ENCODE data around the gene CLIC5.

CLIC5 gene

DNA sequence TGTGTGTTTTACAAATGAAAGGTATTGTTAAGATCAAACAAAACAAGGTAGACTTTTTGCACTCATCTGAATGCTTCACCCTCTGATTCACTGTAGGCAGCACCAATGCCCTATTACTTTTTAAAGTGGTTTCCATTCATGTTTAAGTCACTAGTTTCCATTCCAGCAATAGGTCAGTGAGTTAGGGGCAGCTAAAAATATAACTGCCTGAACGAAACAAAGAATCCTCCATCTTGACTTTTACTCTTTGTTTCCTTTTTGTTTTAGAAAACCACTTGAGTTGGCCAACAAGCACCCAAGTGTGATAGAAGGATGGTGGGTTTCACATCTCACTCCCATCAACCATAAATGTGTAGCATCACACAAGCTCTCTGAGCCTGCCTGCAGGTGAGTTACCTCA lies 25.5 kb downstream of the CLIC5 start:
- no peak for DNase-seq

DNA sequence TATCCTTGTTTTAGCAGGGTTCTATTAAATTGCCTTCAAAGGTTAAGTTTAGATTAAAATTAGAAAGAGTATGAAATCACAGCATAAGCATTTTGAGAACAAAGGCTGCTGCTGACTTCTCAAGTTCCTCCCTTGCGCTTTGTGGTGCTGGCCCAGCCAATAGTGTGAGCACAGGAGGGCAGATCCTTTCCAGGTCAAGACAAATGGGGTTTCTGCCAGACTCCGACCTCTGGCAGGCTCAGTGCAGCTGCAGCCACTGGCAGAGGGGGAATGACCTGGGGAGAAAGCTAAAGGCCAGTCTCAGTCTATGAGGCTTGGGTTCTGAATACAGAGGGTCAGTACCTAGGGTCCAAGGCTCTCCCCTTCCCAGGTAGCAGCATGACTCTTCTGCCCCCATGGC lies 27.0 kb downstream of the CLIC5 start:
- no peak for DNase-seq

DNA sequence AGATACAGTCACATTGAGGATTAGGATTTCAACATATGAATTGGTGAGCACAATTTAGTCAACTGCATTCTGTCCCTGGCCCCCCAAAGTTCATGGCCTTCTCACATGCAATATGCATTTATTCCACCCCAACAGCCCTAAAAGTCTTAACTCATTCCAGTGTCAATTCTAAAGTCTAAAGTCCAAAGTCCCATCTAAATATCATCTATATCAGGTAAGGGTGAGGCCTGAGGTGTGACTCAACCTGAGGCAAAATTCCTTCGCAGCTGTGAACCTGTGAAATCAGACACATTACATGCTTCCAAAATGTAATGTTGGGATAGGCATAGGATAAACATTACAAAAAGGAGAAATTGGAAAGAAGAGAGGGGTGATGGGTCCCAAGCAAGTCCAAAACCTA lies 27.8 kb downstream of the CLIC5 start:
- DNase-seq = no peak

DNA sequence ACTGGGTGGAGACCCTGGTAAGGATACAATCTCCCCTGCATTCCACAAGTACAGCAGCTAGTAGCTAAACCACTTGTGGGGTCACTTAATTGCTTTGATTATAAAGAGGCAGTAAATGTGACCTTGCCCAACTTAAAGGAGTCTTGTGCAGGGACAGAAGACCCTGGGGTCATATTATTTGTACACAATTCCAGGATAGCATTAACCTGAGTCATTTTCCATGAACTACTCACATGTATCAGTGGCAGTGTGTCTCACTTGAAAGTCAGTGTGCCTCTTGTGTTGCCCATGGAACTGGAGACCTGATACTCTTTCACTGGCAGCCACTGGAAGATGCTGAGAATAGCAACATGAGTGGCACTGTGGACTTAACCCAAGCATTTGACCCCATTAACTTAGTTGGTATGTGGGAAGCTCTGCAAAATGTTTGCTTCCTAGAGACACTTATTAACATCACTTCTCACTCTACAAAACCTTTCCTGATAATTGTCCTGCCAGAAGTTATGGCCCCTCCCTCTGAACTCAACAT lies 28.9 kb downstream of the CLIC5 start:
- DNase-seq = no peak

DNA sequence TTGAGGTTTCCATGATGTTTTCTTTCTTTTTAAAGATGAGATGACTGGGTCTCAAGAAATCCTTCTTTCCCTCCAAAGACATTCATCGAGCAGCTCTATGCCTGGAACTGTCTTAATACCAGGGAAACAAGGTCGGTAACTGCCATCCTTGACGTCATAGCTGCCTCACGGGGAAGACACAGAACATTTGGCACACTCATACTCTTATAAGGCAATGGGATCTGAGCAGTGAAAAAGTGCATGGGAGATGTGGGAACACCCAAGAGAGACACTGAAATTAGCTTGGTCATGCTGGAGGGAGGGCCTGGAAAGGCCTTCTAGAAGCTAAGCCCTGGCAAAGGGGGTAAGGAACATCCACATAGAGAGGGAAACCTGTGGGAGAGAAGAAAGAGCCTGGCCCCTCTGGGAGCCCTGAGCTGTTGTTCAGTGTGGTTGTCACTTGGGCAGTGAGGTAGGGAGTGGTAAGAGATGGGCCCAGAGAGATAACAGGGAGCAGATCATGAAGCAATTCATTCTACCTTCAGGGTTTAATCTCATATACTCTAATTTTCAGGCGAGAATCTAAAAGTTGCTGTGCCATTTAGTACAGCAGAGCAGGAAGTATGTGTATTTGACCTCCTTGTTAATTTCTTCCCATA lies 30.8 kb downstream of the CLIC5 start:
- DNase-seq = no peak

DNA sequence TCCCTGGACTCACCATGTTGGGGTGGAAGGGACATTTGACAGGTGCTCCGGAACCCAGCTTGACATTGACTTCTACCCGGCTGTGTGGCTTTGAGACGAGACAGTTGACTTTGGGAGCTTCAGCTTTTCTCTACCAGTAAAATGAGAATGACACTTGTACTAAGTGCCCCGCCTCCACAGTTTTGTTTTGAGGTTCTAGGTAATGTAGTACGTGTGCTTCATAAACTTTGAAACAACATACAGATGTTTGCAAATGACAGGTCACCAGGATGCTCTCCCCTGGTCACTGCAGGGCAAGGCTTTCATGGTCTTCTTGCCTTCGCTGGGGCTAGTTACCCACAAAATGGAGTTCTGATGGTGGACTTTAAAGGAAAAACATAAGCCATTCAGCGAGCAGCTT lies 31.3 kb downstream of the CLIC5 start:
- no peak for DNase-seq

DNA sequence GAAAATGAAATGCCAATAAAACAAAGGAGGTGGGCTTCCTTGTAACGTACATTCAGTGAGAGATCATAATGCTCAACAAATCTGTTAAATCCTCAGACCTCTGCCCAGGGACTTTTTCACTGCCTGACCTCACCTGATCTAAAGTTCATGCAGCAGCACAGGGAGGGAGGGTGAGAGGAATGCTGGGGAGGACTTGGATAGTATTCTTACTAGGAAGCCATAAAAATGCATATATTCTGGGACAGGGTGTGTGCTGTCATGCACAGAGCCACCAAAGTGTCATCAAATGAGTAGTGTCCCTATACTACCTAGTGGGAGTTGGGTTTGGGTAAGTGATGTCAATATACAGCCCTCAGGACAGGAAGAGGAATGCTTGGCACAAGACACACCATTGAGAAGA lies 32.6 kb downstream of the CLIC5 start:
- DNase-seq = no peak

DNA sequence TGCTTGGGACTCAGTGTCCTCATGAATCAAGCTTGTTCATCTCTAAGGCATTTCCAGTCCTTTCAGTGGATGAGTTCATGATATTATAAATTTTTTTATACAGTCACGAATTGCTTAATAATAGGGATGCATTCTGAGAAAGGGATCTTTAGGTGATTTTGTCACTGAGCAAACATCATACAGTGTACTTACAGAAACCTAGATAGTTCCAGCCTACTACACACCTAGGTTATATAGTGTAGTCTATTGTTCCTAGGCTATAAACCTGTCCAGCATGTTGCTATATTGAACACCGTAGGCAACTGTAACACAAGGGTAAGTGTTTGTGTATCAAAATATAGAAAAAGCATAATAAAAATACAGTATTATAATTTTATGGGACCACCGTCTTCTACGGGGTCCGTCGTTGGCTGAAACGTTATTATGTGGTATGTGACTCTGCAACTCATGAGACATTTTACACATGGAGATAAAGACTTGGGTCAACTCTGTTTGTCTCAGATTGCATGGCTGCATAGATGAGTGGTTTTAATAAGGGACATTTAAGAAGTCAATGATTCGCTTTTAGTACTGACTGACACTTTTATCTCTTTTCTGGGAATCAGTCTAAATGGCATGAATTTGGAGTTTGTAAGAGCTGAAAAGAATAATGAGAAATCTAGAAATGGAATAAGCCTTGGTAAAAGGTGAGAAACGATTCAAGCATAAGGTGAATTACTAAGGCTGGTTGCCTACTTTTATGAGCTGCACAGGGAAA lies 33.2 kb downstream of the CLIC5 start:
- DNase-seq = no peak

DNA sequence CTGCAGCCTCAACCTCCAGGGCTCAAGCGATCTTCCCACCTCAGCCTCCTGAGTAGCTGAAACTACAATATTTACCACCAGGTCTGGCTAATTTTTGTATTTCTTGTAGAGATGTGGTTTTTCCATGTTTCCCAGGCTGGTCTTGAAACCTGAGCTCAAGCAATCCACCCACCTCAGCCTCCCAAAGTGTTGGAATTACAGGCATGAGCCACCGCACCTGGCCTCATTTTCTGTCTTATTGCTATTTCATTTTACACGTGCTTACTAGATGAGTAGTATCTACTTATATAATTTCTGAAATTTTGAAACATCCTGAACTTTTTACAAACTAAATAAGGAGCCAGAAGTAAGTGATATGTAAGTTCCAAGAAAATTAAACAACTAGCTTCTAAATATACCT lies 34.6 kb downstream of the CLIC5 start:
- no peak for DNase-seq

DNA sequence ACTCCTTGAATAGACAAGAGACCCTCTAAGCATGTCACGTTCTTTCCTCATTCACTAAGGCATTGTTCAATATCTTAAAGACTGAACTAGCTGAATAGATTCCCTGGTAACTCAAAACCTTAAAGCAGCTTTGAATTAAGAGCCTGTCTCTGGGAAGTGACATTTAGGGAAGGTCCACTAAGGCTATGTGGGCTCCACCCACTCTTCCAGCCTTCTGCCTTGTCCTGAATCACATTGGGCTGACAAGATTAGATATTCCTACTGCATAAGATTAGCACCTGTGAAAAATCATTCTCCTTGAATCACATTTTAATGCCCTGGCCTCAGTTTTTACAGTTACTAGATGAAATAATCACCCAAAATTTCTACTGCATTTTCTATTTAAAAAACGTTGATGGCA lies 36.3 kb downstream of the CLIC5 start:
- DNase-seq = no peak

DNA sequence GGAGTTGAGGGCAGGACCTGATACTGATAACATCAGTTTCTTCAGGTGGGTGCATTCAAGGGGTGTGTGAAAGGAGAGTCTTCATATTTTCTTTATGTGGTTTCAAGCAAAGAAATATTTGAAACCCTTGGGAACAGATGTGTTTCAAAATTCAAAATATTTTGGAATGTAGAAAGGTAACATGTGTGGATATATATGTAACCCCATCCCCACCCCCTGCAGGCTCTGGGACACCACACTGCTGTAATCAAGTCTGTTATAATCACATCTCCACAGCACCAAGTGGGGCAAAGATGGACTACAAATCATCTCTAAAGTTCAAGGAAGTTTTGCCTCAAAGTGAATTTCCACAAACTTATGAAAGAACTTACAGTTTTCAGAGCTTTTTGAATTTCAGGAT lies 41.1 kb downstream of the CLIC5 start:
- no peak for DNase-seq

DNA sequence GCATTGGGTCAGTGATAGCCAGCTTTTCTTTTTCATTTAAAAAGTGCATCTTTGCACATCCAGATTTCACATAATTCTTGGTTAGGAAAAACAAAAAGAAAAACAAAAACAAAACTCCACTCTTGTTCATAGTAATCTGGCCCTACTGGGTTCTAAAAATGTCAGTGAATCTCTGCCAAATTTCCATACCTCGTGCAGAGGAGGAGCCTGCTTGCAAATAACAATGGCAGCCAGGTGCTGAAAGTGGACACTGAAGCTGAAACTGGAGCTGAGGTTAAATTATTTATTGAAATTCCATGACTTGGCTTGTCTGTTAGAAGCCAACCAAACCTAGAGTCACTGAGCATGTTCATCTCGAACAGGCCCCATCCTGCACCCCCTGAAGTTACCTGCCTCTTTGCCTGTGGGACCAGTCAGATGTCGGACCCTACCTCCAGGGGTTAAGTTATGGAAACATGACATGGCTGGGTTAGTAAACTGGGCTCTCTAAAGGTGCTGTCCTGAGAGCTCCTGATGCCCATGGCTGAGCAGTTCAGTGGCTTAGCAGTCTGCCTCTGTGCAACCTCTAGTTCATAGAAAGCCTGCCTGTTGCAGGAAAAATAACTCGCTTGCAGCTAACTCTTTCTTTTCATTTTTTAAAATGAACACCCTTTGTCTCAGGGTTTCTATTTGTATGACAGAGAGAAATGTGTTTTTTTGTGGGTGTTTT lies 42.7 kb downstream of the CLIC5 start:
- no peak for DNase-seq

DNA sequence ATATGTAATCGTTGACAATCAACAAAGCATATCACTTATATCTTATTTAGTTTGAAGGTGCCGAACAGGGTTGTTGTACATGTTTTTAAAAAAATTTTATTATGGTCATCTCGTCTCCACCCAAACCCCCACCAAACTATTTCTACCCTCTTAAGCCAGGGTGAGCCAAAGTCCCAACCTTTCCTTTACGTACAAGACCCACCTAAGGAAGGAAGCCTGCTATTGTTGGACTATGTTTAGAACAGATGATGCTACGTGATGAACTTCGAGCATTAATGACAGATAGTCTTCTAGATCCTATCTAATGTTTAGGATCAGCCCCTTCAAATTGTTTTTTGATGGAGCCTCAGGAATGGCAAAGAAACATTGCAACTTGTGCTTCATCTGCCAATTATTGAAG lies 44.4 kb downstream of the CLIC5 start:
- DNase-seq = no peak

DNA sequence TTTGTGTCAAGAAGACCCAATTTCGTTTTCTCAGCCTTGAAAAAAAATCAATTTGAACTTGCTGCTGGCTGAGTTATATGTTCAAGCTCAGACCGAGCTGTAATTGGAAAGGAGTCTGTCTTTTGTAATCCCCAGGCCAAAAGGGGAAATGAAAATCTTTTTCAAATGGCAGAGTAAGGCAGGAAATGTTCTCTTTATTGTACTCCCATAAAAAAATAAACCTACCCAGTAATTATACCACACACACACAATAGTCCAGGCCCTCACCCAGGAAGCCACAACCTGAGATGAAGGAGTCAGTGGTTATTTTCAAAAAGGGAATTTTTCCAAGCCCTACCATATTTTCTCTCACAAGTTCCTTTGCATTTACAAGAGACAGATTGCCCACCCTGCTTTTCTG lies 45.3 kb downstream of the CLIC5 start:
- no peak for DNase-seq

DNA sequence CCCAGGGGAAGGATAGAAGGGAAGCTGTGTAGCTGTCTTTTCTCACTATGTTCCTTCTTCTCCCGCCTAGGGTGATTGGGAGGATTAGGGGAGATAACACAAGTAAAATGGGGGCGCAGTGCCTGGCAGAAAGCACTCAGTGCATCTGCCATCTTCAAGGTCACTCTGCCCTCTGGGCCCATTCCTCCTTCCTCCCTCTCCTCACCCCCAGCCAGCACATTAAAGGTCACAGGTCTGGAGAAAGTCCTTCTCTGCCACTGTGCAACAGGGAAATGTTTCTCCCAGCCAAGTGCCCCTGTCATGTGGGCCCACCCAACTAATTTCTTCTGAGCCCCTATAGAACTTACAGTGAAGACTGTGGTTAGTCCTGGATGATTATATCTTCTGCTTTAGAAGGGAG lies 45.8 kb downstream of the CLIC5 start:
- DNase-seq = no peak

DNA sequence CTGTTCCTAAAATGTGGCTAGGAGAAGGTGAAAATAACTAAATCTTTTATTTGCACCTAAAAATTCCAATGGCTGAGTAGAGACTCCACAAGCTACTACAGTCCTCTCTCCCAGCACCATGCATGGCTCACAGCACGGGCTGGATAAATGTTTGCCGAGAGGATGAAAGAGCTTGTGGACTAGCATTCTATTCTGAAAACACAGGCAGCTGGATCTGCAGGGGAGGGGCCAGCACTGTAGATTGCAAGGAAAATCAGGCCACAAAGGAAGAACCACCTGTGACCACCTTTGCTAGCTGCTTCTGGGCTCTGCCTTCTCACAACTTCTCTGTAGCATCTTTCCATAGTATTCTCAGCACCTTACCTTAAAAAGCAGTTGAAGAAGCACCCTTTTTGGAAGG lies 46.6 kb downstream of the CLIC5 start:
- no peak for DNase-seq

DNA sequence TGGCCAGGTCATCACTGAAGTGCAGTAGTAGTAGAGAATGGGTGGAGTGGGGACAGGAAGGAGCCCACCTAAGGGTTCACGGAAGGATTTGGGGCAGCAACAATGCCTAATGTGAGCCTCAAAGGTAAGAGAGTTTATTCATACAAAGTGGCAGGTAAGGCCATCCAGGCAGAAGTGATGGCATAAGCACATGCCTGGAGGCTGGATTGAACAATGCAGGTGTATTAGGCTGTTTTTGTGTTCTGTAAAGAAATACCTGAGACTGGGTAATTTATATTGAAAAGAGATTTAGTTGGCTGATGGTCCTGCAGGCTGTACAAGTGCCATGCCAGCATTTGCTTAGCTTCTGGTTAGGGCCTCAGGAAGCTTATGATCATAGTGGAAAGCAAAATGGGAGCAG lies 48.3 kb downstream of the CLIC5 start:
- no peak for DNase-seq

DNA sequence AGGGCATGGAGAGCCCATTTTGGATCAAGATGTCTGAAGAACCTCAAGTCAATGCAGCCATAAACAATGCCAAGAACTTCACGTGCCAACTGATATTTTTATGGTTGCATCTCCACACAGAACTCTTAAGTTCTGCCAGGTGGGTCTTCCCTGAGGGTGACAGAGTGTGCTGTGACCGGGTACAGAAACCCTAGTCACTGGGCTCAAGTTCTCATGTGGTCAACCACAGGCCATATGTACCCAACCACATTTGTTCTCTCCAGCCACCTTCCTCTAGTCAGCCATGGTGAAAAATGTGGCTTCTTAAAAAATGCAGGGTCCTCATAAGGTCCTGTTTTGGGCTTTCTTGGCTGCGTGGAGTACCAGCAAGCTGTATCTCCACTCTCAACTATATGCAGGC lies 48.9 kb downstream of the CLIC5 start:
- DNase-seq = no peak

DNA sequence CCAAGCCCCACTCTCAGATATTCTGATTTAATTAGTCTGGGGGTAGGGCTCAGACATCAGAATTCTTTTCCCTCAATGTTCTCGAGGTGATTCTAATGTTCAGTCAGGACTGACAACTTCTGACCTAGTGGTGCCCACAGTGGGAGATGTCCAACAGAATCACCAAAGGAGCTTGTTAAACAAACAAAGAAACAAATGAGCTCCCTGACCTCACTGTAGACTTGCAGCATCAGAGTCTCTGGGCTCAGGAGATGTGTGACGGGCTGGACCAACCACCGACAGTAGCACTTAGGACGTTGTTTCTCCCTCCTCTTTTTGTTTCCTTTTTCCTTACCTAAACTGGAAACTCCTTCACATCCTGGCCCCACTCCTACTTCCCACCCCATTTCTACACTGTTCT lies 49.3 kb downstream of the CLIC5 start:
- no peak for DNase-seq

DNA sequence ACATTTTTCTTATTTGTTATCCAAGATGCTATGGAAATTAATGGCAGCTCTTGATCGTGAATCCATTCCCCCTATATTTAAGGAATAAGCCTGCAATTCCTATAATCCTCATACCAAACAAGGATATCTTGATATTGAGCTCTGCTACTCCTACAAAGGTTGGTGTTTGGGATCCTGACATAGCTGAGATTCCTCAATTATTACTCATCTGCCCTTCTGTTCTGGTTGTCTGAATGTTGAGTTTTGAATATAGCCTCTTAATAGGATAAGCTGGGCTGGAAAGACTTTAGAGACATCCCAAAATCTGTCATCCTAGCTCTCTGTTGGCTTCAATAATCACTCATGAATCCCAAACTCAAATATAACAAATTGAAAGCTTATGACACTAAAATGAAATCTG lies 49.9 kb downstream of the CLIC5 start:
- no peak for DNase-seq

DNA sequence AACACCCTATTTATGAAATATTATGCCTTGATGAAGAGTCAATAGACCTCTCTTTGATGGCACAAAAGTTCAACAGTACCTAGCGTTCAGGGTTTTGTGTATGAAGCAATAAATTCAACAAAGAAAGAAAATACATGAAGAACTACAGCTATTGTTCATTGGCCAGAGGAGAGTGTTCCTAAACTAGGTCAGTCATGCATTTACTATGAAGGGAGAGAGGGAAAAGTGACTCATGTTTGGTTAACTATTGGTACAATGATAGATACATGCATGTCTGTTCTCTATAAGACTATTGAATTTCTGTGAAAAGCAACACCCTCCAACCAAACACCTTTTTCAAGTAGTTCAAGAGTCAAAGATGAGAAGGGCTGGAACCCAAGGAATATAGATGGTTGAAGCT lies 50.7 kb downstream of the CLIC5 start:
- DNase-seq = no peak

DNA sequence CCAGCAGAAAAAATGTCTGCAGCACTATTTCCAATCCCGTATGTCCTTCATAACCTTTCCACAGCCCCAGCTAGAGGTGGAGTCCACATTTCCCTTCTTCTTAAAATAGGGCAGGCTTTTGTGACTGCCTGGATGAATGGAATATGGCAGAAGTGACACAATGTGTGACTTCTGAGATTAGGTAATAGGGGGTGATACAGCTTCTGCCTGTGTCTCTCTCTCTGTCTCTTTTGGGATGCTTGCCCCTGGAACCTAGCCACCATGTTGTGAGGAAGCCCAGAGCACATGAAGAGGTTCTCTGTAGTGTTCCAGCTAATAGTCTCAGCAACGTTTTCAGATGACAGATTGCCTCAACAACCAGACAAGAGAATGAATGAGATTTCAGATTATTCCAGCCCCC lies 51.4 kb downstream of the CLIC5 start:
- DNase-seq = no peak

DNA sequence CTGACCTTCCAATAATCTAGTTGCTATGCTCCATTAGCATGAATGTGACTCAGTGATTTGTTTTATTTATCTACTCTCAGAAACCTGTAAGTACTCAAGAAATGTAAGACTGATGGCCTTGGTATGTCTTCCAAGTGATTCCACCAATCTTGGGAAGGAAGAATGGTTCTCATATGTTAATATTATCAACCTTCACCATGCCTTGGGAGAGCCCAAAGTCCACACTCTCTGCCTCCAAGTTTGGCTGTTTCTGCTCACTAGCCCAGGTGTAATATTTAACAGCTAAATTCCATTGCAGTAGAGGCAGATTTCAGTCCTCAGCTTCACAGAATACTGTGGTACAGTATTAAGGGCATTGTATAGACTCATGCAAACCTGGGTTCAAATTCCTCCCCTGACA lies 51.8 kb downstream of the CLIC5 start:
- DNase-seq = no peak

DNA sequence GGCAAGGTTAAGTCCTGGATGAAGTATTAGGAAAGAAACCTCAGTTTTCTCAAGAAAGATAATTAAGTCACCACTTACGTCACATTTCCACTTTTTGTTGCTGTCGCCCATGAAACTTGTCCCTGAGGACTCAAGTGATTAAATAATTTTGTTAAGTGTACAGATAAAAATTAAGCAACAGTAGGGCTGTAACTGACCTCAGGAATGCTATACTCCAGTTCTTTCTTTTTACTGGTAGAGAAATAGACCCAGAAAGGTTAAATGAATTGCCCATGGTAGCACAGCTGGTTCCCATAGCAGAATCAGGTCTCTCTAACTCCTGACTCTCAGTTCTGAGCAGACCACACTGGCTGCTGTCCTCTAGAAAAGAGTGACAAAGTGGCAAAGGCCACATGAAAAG lies 54.5 kb downstream of the CLIC5 start:
- DNase-seq = no peak

Measured in effector CD4-positive, alpha-beta T cell (primary cell).